IMR-90 (cell line): Measurements from ENCODE around the gene AHNAK. TPM values are rescaled to one million over a fixed set of nuclear protein-coding genes. Genes with fewer than 3 reads are reported as not detected.
A peak's percentile ranks its signal among the peaks of the same experiment; 100 is the strongest.

Experiments used
- CHD1 ChIP-seq: IDR thresholded peaks from 2 replicates; pipeline ENCODE4 v1.6.1; 2012; ENCODE audit warnings: low read depth, low read length, improper control_type of control experiment
- CTCF ChIP-seq: conservative IDR thresholded peaks from 2 replicates; pipeline ENCODE4 v1.5.1; 2012; ENCODE audit warnings: mild to moderate bottlenecking, low read depth, low read length, improper control_type of control experiment
- MAZ ChIP-seq: IDR thresholded peaks from 2 replicates; pipeline ENCODE4 v1.6.1; 2012; ENCODE audit warnings: low read depth, mild to moderate bottlenecking, low read length, improper control_type of control experiment, moderate library complexity, borderline replicate concordance
- polyA plus RNA-seq, 3 experiments: library from polyadenylated mRNA; depleted of rRNA; stranded (reverse); fragments of >200 nt; gene quantifications; 2 replicates each; pipeline ENCODE4 v1.2.3, GENCODE V29; 2012; ENCODE audit warnings: low replicate concordance in 1 of 3
- total RNA-seq: library from RNA; depleted of rRNA; stranded (reverse); fragments of >200 nt; gene quantifications from 2 replicates; pipeline ENCODE4 v1.2.3, GENCODE V29; 2012

The AHNAK gene
- total and polyA plus RNA-seq, 2 of the 4 experiments (the other 2 are of a cell fraction) = 95.1 to 695 TPM

- TF ChIP-seq CTCF (0 out of 2 replicates have a peak, but pooled peaks have one; percentile 13), MAZ (no peak), CHD1 (no peak)
Measured at GRCh38 chr11:62439785-62440602, 106.6 kb downstream of the AHNAK start (continued).
